ENCODE data around the gene PDIK1L.
A peak's percentile ranks its signal among the peaks of the same experiment; 100 is the strongest.

The PDIK1L gene

GRCh38 chr1:26169669-26170471, 58.2 kb downstream of the PDIK1L start, which contains the start of gene ZNF593 (continued):
- peak; percentile 16; the same call in 1 of the 2 replicates for TF ChIP-seq ZNF398 (tag by site-specific recombination; IDR thresholded peaks at IDR 0.05)
- no peak for TF ChIP-seq ZNF473 (tag by site-specific recombination; IDR thresholded peaks at IDR 0.05)
- peak; percentile 59; the same call in 1 of the 2 replicates for TF ChIP-seq ZNF169 (tag by site-specific recombination; IDR thresholded peaks at IDR 0.05)
- peak; percentile 69 for TF ChIP-seq SP3 (tag by site-specific recombination; IDR thresholded peaks at IDR 0.05)
- TF ChIP-seq SETDB1 (IDR thresholded peaks at IDR 0.05; ENCODE audit: insufficient read length, low read length): no peak
- TF ChIP-seq ZBTB17 (tag by site-specific recombination; IDR thresholded peaks at IDR 0.05): no peak
- TF ChIP-seq ZNF114 (tag by site-specific recombination; IDR thresholded peaks at IDR 0.05): no peak
- peak; percentile 95 for TF ChIP-seq ZNF324 (tag by site-specific recombination; IDR thresholded peaks at IDR 0.05)
- peak; percentile 93 for TF ChIP-seq ZBTB10 (tag by site-specific recombination; IDR thresholded peaks at IDR 0.05)
- no peak for TF ChIP-seq HOXC10 (CRISPR knock-in tag; IDR thresholded peaks at IDR 0.05)
- TF ChIP-seq ELK4 (IDR thresholded peaks at IDR 0.05; ENCODE audit: borderline replicate concordance, low read depth, low read length): no peak; the same call in 1 of the 2 replicates
- no peak for TF ChIP-seq ZNF214 (tag by site-specific recombination; IDR thresholded peaks at IDR 0.05; ENCODE audit: borderline replicate concordance)
- peak; percentile 100 for TF ChIP-seq ATF2 (tag by site-specific recombination; IDR thresholded peaks at IDR 0.05; ENCODE audit: low read depth)
- TF ChIP-seq ZNF544 (tag by site-specific recombination; IDR thresholded peaks at IDR 0.05): no peak
- no peak for TF ChIP-seq ZNF202 (tag by site-specific recombination; IDR thresholded peaks at IDR 0.05; ENCODE audit: borderline replicate concordance)
- peak; percentile 24; the same call in 1 of the 2 replicates for TF ChIP-seq ZNF658 (tag by site-specific recombination; IDR thresholded peaks at IDR 0.05)
- TF ChIP-seq INSM2 (tag by site-specific recombination; IDR thresholded peaks at IDR 0.05): peak; percentile 89
- no peak for TF ChIP-seq ZNF701 (tag by site-specific recombination; IDR thresholded peaks at IDR 0.05)
- no peak for TF ChIP-seq ZFP41 (tag by site-specific recombination; IDR thresholded peaks at IDR 0.05; ENCODE audit: borderline replicate concordance)
- 0 out of 2 replicates have a peak, but pooled peaks have one; percentile 43 for TF ChIP-seq ZNF133 (tag by site-specific recombination; IDR thresholded peaks at IDR 0.05)
- no peak for TF ChIP-seq ZNF132 (tag by site-specific recombination; IDR thresholded peaks at IDR 0.05; ENCODE audit: borderline replicate concordance)
- no peak for TF ChIP-seq RBAK (tag by site-specific recombination; IDR thresholded peaks at IDR 0.05)
- TF ChIP-seq ZNF175 (tag by site-specific recombination; IDR thresholded peaks at IDR 0.05): no peak
- TF ChIP-seq, protein P1, sequence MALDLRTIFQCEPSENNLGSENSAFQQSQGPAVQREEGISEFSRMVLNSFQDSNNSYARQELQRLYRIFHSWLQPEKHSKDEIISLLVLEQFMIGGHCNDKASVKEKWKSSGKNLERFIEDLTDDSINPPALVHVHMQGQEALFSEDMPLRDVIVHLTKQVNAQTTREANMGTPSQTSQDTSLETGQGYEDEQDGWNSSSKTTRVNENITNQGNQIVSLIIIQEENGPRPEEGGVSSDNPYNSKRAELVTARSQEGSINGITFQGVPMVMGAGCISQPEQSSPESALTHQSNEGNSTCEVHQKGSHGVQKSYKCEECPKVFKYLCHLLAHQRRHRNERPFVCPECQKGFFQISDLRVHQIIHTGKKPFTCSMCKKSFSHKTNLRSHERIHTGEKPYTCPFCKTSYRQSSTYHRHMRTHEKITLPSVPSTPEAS (tag by site-specific recombination; IDR thresholded peaks at IDR 0.05): peak; percentile 53
- TF ChIP-seq, protein P2, sequence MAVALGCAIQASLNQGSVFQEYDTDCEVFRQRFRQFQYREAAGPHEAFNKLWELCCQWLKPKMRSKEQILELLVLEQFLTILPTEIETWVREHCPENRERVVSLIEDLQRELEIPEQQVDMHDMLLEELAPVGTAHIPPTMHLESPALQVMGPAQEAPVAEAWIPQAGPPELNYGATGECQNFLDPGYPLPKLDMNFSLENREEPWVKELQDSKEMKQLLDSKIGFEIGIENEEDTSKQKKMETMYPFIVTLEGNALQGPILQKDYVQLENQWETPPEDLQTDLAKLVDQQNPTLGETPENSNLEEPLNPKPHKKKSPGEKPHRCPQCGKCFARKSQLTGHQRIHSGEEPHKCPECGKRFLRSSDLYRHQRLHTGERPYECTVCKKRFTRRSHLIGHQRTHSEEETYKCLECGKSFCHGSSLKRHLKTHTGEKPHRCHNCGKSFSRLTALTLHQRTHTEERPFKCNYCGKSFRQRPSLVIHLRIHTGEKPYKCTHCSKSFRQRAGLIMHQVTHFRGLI (tag by site-specific recombination; IDR thresholded peaks at IDR 0.05): peak; percentile 85
- no peak for TF ChIP-seq ZNF707 (tag by site-specific recombination; IDR thresholded peaks at IDR 0.05)
- TF ChIP-seq GLI4 (tag by site-specific recombination; IDR thresholded peaks at IDR 0.05): peak; percentile 44; the same call in 1 of the 2 replicates
- peak; percentile 53; the same call in 1 of the 2 replicates for TF ChIP-seq ZNF561 (tag by site-specific recombination; IDR thresholded peaks at IDR 0.05; ENCODE audit: borderline replicate concordance)

Data from HEK293 (cell line).